NCI-H345 treated with DMSO at 0.1 percent for 48 hours (cell line): ENCODE results near the gene TRIM44.
"Not testable (repeated sequence)": the region's sequence is repeated elsewhere in the genome, so short reads cannot be mapped to it uniquely, and the experiment has no call there.

Experiments
- DNase-seq: peaks from one replicate; lab custom pipeline; 2025; ENCODE audit not compliant: unreplicated experiment; lab: John Stamatoyannopoulos, UW

Gene TRIM44

DNA sequence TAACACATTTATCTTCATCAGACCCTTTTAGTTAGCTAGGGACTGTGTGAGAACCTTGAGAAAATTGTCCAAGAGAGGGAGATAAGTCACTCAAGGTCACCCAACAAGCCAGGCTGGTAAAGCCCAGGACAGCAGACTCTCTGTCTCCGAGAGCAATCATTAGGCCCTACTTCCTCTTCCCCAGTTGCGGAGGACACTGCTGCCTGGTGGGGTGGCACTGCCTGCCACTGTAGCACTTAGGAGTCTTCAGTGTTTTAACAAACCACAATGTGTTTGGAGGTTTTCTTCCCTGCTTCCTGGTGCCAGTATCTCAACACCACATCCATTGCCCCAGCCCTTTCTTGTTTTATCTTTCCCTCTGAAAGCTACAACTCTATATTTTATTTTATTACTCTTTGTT is 149.2 kb downstream of the TRIM44 start:
- no peak for DNase-seq

DNA sequence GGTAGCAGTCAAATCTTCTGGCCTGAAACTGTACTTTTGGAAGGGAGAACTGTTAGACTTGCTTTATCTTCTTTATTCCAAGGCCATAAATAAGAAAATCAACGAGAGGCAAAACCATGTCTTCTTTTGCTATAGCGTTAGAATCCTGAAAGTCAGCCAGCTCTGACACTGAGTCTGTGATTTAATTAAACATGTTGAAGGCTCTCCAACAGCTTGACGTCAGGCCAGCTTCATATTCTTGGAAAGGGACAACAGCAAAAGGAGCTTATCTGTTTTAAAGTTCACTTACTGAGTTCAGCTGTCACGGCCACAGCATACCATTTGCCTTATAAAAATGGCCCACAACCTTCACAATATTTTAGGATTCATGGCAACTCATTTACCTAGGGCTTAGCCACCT is 150.3 kb downstream of the TRIM44 start:
- no peak for DNase-seq

DNA sequence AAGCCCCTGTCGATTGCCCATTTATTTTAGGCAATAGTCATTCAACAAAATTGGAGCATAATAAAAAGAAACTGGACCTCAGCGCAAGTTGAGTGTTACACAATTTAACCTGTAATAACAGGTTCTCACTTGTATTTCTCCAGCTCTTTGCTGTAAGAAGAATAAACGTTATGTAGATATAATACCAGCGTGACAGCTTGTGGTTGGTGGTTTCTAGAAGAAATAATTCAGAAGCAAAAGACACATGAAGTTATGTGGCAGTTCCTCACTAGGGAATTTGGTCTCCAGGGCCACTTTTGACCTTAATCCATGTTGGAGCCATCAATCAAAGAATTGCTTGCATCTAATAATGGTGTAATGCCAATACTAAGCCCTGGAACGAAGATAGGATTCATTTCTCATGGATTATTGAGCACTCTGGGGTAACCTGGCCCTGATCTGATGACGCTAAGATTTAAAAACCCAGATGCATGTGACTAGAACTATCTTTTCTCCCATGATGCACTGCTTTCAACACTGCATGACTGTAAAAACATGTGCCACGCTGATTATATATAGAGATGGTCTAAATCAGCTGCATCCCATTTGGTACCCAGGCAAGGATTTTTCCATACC is 151.6 kb downstream of the TRIM44 start:
- no peak for DNase-seq

DNA sequence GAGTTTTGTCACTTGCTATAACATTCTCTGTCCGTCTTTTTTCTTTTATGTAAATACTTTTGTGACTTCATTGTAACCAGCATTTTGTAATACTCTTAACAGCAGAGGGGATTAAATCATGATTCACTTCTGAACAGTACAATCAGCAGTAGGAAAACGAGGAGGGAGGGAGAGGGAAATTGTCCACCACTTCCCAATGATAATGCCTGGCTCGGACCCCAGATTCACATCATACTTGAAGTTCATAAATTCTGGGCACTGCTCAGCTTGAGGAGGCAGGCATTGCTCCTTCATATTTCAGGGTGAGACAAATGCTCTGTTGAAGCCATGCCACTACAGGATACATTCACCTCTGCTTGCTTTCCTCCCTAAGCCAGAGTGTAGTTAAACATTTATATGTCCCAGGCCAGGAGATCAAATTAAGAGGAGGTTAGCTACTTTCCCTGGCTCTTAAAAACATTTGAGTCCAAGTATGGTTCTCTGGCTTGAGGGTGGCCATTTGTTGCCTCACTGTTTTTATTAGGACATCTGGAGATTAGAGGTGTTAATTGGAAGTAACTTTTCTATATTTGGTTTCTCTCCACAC is 152.2 kb downstream of the TRIM44 start:
- no peak for DNase-seq

DNA sequence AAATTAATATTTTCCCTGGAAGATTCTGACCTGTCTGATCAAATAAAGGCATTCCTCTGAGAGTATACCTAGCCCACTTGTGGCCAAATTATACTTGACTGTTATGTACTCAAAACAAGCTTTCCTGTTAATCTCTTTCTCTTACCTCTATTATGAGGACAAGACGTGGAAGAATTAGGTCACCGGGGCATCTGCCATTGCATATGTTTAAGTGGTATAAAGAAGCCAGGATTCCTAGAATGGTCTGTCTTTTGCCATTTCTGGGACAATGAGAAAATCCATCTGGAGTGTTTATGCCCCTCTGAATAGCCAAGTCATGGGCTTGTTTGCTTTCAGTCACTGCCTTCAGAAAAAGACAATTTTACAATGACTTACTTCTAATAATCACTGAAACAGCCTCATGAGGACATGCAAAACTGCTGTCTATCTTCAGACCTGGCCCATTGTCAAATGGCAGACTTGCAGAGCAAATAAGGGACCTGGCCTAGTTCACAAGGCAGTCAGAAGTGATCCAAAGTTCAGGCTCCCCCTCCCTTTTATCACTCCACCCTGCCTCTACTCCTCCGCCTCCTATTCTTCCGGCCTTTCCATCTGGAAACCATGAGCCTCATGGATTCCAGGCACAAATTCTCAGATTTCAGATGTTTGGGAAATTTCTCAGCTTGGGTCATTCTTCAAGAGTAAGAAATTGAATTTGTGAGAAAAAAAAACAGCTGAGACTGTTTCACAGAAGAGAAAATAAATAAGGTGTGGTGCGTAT is 153.2 kb downstream of the TRIM44 start:
- DNase-seq, result no peak

DNA sequence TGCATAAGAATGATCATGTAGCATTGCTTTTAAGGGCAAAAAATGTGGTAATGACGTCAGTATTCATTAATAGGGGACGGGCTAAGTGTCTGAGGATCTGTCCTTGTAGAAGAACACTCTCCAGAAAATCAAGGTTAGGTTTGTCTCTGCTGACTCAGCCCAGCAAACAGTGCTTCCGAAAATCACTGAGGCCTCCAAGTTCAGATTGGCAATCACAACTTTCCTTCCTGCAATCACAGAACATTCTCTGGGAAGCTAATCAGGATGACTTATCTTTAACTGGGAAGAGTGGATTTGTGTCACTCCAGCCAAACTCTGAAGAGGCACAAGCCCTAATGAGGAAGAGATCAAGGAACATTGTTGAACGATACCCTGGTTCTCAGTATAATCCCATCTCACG is 158.0 kb downstream of the TRIM44 start:
- no peak for DNase-seq

DNA sequence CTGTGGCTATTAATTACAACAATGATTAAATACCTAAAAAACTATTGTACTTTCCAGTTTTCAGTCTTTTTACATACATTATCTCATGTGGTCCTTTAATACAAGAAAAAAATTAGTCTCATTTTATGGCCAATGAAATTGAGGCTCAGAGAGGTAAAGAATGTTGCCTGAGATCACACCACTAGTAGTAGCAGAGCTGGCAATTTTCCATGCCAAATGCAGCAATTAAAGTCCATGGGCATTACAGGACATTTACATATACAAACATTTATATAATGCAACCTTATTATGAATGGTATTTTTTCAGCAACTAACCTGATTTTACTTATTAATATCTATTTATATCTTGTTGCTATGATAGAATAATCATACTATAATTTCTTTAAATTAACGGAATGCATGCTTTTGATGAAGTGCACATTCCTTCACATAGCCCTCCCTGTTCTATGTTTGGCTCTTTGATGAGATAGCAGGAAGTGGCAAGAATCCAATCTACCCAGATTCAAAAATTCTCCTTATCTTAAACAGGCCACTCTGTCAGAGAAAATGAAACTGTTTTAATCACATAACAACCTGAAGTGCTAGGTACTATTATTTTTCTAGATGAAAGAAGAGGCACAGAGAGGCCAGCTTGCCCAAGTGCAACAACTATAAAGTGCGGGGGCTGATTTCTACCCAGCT is 160.4 kb downstream of the TRIM44 start:
- no peak for DNase-seq

DNA sequence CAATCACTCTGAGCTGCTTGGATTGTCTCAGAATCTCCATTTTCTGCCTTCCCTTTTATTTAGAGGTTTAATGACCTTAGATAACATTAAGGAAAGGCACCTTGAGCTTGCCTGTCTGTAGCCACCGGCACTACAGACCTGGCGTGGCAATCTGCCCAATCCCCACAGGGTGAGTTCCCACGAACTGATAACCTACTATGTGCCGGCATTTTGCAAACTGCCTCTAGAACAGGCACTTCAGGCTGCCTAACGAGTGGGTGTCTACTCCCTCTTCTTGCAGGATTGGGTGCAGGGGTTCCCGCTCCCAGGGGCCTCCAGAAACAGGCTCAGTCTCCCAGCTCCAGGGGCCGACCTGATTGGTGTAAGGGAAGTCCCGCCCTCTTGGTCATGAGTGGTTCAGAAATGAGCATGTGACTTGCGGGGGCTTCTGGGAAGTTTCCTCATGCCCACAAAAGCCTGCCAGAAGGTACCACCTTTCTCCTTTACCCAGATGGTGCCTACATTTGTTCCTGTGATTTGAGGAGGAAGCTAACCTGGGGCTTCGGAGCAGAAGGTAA is 161.2 kb downstream of the TRIM44 start:
- DNase-seq, result no peak

DNA sequence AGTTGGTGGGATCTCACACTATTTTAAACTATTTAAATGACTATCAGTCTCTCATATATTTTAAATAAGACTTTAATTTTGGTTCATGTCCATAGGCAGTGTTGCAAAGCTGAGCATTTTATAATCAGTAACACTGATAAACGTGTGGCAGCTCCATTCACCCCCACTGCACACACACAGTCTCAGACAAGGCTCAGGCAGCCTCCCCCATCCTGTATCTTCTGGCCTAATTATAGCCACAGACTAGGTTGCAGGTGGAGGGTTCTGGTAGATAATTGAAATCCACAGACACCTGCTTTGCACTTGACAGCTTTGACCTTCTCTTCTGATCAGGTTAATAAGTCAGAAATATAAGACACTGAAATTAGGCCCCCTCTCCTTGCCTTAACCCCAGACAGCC is 162.8 kb downstream of the TRIM44 start:
- DNase-seq, result no peak

DNA sequence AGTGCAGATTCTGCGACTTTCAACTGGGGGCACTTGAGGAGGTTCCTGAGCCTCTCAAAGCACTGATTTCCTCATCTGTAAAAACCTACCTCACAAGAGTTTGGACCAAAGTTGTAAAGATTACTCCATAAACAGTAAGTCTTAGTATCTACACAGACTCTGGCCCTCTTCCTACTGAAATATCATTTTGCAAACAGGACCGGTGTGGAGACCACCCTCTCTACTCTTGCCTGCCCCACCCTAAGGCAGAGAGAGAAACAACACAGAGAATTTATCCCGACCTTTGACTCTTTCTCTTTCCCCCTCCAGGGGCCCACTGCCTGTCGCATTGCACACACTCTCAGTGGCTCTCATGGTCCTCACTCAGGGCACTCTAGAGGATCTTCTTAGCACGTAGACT is 163.4 kb downstream of the TRIM44 start:
- DNase-seq, result no peak

DNA sequence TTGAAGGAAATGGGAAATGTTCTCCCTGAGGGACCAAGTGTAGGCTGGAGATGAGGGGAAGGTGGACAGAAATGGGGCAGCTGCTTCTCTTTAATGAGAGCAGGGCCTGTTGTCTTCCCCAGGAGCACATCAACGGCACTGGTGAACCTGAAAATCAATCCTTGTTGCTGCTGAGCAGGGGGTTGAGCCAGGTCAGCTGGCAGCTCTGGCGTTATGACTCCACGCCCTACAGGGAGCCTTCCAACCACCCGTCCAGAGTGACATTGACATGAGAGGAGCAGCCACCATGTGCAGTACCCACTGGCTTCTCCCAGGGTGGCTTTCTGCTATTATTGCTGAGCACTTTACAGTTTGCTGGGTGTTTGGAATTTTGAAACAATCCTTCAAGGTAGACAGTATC is 164.4 kb downstream of the TRIM44 start:
- no peak for DNase-seq

DNA sequence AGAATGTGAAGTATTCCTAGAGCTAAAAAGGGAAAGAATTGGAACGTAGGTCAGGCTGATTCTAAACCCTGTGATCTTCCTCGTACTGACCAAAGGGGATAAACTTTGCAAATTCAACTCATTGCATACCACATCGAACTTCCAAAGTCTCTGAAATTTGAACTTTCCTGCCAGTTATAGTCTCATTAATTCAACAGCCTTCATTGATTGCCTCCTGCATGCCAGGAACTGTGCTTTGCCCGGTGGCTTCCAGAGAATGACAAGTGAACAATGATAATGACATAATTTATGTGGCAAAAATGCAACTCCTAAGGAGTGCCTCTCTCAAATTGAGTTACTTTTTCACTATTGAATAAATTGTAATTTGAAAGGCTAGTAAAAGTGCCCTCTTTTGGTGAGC is 173.6 kb downstream of the TRIM44 start:
- no peak for DNase-seq

DNA sequence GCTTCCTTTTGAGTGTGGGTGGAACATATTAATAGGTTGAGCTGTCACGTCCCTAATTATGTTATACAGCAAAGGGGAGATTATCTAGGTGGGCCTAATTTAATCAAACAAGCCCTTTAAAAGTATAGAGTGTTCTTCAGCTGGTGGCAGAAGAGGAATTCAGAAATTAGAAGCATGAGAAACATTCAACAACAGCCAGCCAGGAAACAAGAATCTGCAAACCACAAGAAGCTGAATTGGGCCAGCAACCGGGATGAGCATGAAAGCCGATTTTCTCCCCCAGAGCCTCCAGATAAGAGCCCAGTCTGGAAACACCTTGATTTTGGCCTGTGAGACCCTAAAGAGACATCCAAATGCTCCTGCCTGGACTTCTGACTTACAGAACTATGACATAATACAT is 175.5 kb downstream of the TRIM44 start:
- no peak for DNase-seq

DNA sequence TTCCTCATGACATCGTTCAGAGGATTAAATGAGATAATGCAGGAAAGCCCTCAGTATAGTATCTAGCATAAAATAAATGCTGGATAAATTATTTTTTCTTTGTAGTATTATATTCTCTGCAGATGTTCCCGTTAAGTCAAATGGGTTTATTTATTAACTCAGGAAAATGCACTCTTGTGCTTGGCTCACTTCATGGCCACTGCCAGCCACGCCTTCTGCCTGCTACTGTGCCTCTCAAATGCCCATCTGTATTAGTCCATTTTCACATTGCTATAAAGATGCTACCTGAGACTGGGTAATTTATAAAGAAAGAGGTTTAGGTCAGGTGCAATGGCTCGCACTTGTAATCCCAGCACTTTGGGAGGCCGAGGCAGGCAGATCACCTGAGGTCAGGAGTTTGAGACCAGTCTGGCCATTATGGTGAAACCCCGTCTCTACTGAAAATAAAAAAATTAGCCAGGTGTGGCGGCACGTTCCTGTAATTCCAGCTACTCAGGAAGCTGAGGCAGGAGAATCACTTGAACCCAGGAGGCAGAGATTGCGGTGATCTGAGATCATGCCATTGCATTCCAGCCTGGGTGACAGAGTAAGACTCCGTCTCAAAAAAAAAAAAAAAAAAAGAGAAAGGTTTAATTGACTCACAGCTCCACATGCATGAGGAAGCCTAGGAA is 176.3 kb downstream of the TRIM44 start:
- not testable (repeated sequence) for DNase-seq

DNA sequence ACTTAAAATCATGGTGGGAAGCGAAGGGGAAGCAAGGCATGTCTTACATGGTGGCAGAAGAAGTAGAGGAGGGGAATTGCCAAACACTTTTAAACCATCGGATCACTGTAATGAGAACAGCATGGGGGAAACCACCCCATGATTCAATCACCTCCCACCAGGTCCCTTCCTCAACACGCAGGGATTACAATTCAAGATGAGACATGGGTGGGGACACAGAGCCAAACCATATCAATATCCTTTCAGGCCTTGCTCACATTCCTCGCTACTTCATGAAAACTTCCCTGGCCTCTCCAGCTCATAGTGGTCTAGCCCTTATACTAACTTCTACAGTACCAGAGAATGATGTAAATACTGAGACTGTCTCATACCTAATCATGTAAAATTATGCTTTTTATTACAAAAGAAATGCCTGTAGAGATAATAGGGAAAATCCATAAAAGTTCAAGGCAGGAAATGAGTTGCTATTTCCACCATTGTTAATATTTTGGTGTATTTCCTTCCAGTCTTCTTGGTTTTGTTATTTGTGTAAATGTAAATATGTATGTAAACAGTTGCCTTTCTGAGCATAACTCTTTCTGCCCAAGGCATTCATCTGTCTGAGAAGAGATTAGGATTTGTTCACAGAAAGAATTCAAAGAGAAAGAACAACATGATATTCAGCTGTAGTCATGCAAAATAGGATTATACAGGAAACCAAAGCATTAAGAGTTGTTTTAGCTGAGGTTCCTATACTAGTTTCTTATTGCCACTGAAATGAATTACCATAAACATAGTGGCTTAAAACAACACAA is 177.0 kb downstream of the TRIM44 start:
- DNase-seq, result no peak

DNA sequence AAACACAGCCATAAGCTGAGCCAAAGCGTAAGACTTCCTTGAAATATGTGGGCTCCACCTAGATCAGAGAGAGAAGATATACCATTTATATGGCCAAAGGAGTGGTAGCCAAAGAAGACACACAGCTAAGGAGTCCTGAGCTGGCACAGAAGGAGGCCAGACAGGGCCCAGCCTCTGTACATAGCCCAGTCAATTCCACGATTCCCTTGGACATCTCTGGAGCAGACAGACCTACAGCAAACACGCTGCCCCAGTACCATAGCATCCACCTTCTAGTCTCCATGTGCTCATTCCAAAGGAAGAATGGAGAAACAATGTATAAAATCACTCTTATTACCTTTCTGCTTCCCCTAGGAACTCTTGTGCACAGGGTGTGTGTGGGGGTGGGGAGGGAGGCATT is 179.2 kb downstream of the TRIM44 start:
- no peak for DNase-seq

DNA sequence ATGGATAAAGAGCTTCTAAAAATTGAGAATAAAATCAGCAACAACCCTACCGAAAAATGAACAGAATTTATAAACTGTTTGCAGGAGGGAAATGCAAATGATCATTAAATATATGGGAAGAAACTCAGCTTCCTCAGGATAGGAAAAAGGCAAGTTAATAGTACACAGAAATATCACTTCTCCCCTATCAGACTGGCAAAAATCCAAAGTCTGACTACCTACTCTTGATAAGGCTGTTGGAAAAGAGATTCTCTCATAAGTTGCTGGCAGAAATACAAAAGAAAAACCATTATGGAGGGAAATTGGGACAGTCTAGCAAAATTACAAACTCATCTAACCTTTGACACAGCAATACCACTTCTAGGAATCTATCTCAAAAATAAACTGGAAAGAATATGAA is 180.4 kb downstream of the TRIM44 start:
- DNase-seq, result no peak

DNA sequence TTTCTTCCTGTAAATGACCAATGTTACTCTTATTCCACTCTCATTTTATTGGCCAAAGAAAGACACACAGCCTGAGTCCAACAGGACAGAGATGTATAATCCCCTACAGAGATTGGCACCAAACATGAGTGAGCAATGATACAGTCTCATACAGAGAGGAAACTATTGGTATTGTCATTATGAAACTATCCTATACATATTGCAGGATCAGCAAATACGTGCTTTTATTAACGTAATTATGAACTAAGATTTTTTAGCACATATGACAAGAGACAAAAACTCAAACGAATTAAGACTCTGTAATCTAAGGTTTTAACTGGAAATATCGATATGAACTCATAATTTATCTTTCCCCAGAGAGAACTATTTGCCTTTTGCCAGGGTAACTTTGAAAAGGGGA is 182.0 kb downstream of the TRIM44 start:
- no peak for DNase-seq

DNA sequence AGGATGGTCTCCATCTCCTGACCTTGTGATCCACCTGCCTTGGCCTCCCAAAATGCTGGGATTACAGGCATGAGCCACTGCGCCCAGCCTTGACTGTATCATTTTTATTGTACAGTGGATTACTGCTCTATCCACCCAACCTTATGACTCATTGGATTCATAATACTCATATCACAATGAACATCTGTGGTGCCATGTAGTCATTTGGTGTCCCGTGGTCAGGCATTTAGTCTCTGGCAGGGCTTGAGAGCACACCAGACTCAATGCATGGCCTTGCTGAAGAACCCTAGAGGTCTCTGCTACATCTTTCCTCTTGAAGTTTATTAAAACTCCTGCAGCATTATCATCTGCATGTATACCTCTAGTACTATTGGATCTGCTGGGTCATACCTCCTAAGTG is 183.3 kb downstream of the TRIM44 start:
- DNase-seq, result no peak

DNA sequence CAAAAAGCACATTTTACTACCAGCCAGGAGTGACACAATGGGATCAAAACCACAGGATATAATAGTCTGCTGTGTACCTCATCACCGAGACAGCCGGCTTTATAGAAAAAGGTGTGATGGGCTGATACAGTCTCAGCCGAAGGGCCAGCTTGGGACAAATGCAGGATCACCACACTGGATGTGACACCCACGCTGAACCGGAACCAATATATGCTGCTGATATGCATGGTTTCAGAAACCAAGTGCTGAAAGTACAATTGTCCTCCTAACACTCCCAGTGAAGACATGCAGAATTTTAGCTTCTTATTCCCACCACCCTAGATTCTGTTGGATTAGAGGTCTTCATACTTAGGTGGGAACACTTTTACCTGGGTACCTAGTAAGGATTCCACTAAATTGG is 184.3 kb downstream of the TRIM44 start:
- no peak for DNase-seq
